Stimulated activated naive B cell treated with anti-CD40 and anti-IgM and Interleukin-4, amounts not matched to agents 10 μg/mL and 1 μg/mL and 100 μg/mL, for 72 hours (primary cell): ENCODE measurements around the gene MRGPRX1.
"Not testable (repeated sequence)": the region's sequence is repeated elsewhere in the genome, so short reads cannot be mapped to it uniquely, and the experiment has no call there.

Source experiments
- ATAC-seq, 2 donors: fragments of 150-1000 bp; cut with Tn5 transposase; replicated peaks; 2 replicates each; pipeline ENCODE4 v1.10.0; 2021; ENCODE audit warnings: moderate library complexity in 1 of 2
- DNase-seq: peaks from one replicate; pipeline ENCODE4 v3.0.0; 2021
- H3K27ac Mint-ChIP-seq: one replicate; pipeline ENCODE4 v1.8.0; 2022; ENCODE audit warnings: mild to moderate bottlenecking, mixed read lengths
- H3K27me3 Mint-ChIP-seq, 2 donors: one replicate each; pipeline ENCODE4 v1.8.0; 2022; ENCODE audit warnings: mixed read lengths in 2 of 2
- H3K36me3 Mint-ChIP-seq, 2 donors: one replicate each; pipeline ENCODE4 v1.8.0; 2022; ENCODE audit warnings: mixed read lengths in 2 of 2, mild to moderate bottlenecking in 1 of 2
- H3K4me1 Mint-ChIP-seq, 2 donors: one replicate each; pipeline ENCODE4 v1.8.0; 2022; ENCODE audit warnings: mixed read lengths in 2 of 2, mild to moderate bottlenecking in 1 of 2
- H3K4me3 Mint-ChIP-seq, 2 donors: one replicate each; pipeline ENCODE4 v1.8.0; 2022; ENCODE audit warnings: mild to moderate bottlenecking in 2 of 2, mixed read lengths in 2 of 2, moderate library complexity in 1 of 2
- H3K9me3 Mint-ChIP-seq, 2 donors: one replicate each; pipeline ENCODE4 v1.8.0; 2022; ENCODE audit warnings: mixed read lengths in 2 of 2, mild to moderate bottlenecking in 1 of 2

Gene MRGPRX1

GRCh38 chr11:18912883-18913282 is 26.3 kb downstream of the MRGPRX1 start:
- H3K4me1 Mint-ChIP-seq: no peaks in the 10 kb centered on the region
- H3K4me3 Mint-ChIP-seq: no peak overlapping the region
- peaks cover 0 to 1% of the 10 kb centered on the region in 2 donors for H3K9me3 Mint-ChIP-seq
- peaks cover 20% of the 10 kb centered on the region in 2 donors for H3K27me3 Mint-ChIP-seq
- no peak overlapping the region for H3K27ac Mint-ChIP-seq
- no peaks in the 10 kb centered on the region for H3K36me3 Mint-ChIP-seq
- ATAC-seq: no peak
- no peak for DNase-seq

DNA sequence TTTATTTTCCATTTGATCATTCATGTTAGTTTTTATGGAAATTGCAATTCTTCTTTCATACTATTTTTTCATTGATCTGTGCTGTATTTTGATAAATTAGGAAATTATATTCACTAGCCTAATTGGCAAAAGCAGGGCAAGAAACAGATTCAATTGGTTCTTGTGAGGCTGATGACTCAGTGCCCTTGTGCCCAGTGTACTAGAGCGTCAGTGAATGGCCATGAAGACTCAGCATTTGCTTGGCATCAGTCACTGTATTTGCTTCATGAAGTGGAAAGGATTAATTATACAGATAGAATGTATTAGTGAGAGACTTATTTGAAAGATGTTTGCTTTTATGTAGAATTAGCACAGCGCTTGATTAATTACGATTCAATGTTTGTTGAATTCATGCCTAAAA is 31.8 kb downstream of the MRGPRX1 start:
- no peak overlapping the region for H3K27ac Mint-ChIP-seq
- DNase-seq (no peak), ATAC-seq (no peak)
- H3K9me3 Mint-ChIP-seq: peaks cover 0 to 1% of the 10 kb centered on the region in 2 donors
- H3K4me3 Mint-ChIP-seq: no peak overlapping the region
- H3K36me3 Mint-ChIP-seq: no peaks in the 10 kb centered on the region
- peaks cover 17 to 22% of the 10 kb centered on the region in 2 donors for H3K27me3 Mint-ChIP-seq
- no peaks in the 10 kb centered on the region for H3K4me1 Mint-ChIP-seq

DNA sequence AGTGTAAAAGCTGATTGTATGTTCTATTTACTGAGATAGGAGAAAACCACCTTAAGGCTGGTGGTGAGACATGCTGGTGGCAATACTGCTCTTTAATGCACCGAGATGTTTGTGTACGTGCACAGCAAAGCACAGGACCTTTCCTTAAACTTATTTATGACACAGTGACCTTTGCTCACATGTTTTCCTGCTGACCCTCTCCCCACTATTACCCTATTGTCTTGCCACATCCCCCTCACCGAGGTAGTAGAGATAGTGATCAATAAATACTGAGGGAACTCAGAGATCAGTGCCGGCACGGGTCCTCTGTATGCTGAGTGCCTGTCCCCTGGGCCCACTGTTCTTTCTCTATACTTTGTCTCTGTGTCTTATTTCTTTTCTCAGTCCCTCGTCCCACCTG is 38.6 kb downstream of the MRGPRX1 start:
- not testable (repeated sequence) for H3K9me3 Mint-ChIP-seq, H3K36me3 Mint-ChIP-seq, DNase-seq, H3K27ac Mint-ChIP-seq, H3K4me1 Mint-ChIP-seq, H3K4me3 Mint-ChIP-seq, ATAC-seq
- H3K27me3 Mint-ChIP-seq: peaks cover 26 to 32% of the 10 kb centered on the region in 2 donors

- H3K36me3 Mint-ChIP-seq, H3K27ac Mint-ChIP-seq, H3K4me3 Mint-ChIP-seq, H3K4me1 Mint-ChIP-seq, DNase-seq, ATAC-seq, H3K9me3 Mint-ChIP-seq: not testable (repeated sequence)
- H3K27me3 Mint-ChIP-seq: peaks cover 31 to 32% of the 10 kb centered on the region in 2 donors
Measured at GRCh38 chr11:18900151-18900611, 39.0 kb downstream of the MRGPRX1 start.

- H3K4me1 Mint-ChIP-seq, H3K27ac Mint-ChIP-seq, DNase-seq, ATAC-seq, H3K4me3 Mint-ChIP-seq, H3K36me3 Mint-ChIP-seq: not testable (repeated sequence)
- peaks cover 0 to 17% of the 10 kb centered on the region in 2 donors for H3K27me3 Mint-ChIP-seq
- H3K9me3 Mint-ChIP-seq: peaks cover 10 to 12% of the 10 kb centered on the region in 2 donors
Measured at GRCh38 chr11:18891712-18892111, 47.5 kb downstream of the MRGPRX1 start.

DNA sequence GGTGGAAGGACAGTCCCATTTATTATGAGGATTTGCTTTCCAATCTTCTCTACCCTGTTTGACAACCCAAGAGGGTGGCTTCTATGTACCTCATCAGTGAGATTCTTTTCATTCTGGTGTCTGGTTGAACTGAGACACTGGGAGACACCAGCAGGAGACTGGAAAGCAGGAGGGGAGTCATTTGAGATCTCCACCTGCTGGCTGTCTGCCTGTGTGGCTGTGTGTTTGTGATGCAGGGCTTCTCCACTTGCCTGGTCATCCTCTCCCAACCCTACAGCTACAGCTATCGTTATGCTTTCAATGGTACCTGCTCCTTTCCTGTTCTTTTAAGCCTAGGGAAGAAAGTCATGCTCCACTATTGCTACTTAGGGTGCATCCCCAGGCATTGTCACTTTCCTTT is 48.6 kb downstream of the MRGPRX1 start:
- Mint-ChIP-seq H3K9me3 (peaks cover 10 to 12% of the 10 kb centered on the region in 2 donors), H3K4me1 (no peaks in the 10 kb centered on the region), H3K27ac (no peak overlapping the region), H3K36me3 (no peaks in the 10 kb centered on the region), H3K27me3 (peaks cover 0 to 17% of the 10 kb centered on the region in 2 donors), H3K4me3 (no peak overlapping the region)
- DNase-seq (no peak), ATAC-seq (no peak)
